Measurements from ENCODE around the gene PDE7B. TPM values are rescaled to one million over a fixed set of nuclear protein-coding genes. Genes with fewer than 3 reads are reported as not detected.

PDE7B gene
- total RNA-seq, 1 donor: 1.7 TPM

DNA sequence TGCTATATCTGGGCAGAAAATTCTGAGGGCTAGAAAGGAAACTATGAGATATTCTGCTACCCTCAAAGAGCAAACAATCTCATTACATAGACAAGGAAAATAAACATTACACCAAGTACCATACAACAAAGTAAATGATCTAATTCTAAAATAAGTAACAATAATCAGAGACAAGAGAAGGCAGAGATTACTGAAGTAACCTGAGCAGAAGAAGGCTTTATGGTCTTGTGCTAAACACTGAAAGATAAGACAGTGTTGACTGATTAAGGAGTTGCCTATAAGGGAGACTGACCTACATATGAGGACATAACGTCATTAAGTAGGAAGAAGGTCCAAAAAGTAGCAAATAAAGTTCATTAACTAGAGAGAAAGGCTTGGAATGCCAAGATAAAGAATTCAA is 264.4 kb downstream of the PDE7B start:
- TF ChIP-seq, protein P1, sequence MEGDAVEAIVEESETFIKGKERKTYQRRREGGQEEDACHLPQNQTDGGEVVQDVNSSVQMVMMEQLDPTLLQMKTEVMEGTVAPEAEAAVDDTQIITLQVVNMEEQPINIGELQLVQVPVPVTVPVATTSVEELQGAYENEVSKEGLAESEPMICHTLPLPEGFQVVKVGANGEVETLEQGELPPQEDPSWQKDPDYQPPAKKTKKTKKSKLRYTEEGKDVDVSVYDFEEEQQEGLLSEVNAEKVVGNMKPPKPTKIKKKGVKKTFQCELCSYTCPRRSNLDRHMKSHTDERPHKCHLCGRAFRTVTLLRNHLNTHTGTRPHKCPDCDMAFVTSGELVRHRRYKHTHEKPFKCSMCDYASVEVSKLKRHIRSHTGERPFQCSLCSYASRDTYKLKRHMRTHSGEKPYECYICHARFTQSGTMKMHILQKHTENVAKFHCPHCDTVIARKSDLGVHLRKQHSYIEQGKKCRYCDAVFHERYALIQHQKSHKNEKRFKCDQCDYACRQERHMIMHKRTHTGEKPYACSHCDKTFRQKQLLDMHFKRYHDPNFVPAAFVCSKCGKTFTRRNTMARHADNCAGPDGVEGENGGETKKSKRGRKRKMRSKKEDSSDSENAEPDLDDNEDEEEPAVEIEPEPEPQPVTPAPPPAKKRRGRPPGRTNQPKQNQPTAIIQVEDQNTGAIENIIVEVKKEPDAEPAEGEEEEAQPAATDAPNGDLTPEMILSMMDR (IDR thresholded peaks at IDR 0.05; ENCODE audit: insufficient read depth, low read depth, low read length): no peak
- no peak overlapping the region for H3K4me3 ChIP-seq (ENCODE audit: low read depth, low read length)
- DNase-seq (ENCODE audit: low read depth): no peak

DNA sequence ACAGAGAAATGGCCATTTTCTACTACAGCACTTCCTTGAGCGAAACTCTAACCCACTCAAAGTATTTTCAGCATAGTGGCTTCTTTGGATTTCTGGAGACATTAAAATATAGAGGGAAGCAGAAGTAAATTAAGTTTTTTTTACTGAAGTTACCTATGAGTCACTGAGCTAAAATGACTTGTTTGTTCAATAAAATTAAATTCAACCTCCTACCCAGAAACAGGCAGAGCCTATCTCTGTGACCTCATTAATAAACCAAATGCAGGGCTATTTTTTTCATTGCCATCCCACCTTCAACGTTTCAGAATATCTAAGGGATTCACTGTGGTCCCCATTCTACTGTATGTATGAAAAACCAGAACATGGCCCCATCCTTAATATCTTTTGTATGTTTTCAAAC is 265.6 kb downstream of the PDE7B start:
- TF ChIP-seq, protein P1 (IDR thresholded peaks at IDR 0.05; ENCODE audit: insufficient read depth, low read depth, low read length): no peak
- DNase-seq (ENCODE audit: low read depth): no peak

DNA sequence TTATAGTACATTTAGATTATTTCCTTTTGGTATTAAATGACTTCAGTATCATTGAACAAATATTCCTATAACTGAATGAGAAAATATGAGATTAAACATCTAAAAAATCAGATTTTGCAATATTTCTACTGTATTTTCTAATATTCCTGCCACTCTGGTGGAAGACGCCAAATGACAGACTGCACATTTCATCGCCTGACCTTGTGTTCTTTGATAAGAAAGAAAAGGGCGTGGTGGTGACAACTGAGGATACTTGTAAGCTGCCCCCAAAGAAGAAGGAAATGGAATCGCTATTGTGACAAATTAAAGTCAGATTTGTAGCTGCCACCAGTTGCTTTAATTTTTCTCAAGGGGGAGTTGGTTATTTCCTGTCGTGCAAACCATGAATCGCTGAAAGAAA is 267.3 kb downstream of the PDE7B start:
- TF ChIP-seq, protein P1 (IDR thresholded peaks at IDR 0.05; ENCODE audit: insufficient read depth, low read depth, low read length): no peak
- no peak for DNase-seq (ENCODE audit: low read depth)
- H3K4me3 ChIP-seq (ENCODE audit: low read depth, low read length): no peak overlapping the region

More for the DNA sequence above, 265.6 kb downstream of the PDE7B start:
- no peak overlapping the region for H3K4me3 ChIP-seq (ENCODE audit: low read depth, low read length)

DNA sequence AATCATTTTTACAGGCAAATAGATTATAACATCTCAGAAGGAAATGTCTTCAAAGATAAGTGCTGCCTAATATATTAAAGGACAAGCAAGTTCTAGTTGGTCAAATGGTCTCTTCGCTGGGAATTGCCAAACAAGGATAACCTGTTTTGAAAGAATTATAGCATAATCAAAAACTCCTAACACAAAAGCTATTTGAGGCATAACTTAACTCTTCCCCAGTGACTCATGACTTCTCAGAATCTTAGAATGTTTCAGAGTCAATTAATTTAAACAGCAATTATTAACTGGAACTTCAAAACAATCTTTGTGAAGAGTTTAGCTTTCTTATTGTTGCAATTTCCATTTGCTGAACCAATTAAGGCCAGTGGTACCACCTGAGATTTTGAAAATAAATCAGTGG is 272.0 kb downstream of the PDE7B start:
- H3K4me3 ChIP-seq (ENCODE audit: low read depth, low read length): no peak overlapping the region
- peak; percentile 64 for DNase-seq (ENCODE audit: low read depth)
- TF ChIP-seq, protein P1 (IDR thresholded peaks at IDR 0.05; ENCODE audit: insufficient read depth, low read depth, low read length): no peak

DNA sequence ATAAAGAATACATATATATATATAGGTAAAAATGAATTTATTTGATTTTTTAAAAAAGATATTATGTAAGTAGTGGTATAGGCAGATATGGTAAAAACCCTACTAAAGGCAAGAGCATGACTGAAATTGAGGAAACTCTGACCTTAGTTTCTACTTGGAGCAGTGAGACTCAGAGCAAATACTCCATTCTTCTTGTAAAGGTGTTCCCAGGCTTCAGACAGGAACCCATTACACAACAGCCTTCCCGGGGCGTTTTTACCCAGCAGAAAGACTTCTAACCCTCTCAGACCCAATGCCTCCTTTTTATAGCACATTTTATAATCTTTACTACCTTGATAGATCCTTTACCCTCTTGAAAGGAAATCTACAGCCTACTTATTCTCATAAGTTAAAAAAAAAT is 274.1 kb downstream of the PDE7B start:
- no peak for DNase-seq (ENCODE audit: low read depth)

DNA sequence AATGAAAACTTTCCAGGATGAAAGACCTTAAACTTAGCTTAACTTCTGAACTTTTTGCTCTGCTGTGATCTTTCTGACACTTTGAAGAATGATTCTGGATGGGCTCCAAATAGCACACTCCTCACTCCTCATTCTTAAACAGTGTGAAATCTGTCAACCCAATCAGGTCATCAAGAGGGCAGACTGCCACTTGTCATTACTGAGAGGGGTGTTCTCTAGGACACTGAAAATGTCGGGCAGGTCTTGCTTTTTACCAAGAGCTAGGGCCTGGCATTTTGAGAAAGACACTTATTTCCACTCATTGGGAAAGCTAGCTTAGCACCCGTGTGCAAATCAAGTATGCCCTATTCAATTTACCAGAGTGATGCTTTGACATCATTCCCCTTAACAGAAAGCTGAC is 276.4 kb downstream of the PDE7B start:
- H3K4me3 ChIP-seq (ENCODE audit: low read depth, low read length): no peak overlapping the region
- TF ChIP-seq, protein P1 (IDR thresholded peaks at IDR 0.05; ENCODE audit: insufficient read depth, low read depth, low read length): no peak
- no peak for DNase-seq (ENCODE audit: low read depth)

More for the DNA sequence above, 274.1 kb downstream of the PDE7B start:
- no peak overlapping the region for H3K4me3 ChIP-seq (ENCODE audit: low read depth, low read length)
- TF ChIP-seq, protein P1 (IDR thresholded peaks at IDR 0.05; ENCODE audit: insufficient read depth, low read depth, low read length): no peak

DNA sequence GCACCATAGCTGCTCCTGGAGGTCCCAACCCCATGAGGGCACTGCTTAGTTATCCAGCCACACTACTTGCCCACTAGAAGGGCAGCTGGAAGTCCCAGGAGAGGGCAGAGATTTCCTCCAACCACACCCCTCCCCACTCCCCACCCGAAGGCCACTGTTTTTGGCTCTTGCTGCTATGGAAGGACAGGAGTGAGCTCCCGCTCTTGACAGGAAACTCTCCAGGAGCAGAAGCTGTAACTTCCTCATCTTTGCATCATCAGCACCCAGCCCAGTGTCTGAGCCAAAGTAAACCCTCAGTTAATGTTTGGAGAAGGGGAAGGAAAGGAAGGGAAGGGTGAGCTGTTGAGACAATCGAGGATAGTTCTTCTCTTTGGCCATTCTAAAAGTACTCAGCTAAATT is 277.9 kb downstream of the PDE7B start:
- DNase-seq (ENCODE audit: low read depth): no peak
- no peak overlapping the region for H3K4me3 ChIP-seq (ENCODE audit: low read depth, low read length)
- TF ChIP-seq, protein P1 (IDR thresholded peaks at IDR 0.05; ENCODE audit: insufficient read depth, low read depth, low read length): no peak

All from fibroblast of villous mesenchyme (primary cell).